IMR-90 (cell line): ENCODE results near the gene ITPKA. TPM values are rescaled to one million over a fixed set of nuclear protein-coding genes. Genes with fewer than 3 reads are reported as not detected.

Experiments used
- ATAC-seq: fragments of 200-7000 bp; cut with Tn5 transposase; 2 replicates; pipeline ENCODE4 v1.9.1; 2020; ENCODE audit warnings: low read depth, mild to moderate bottlenecking, moderate library complexity
- BruUV-seq: library from RNA; stranded (reverse); fragments of 400-500 nt; replicated peaks from 2 replicates; lab custom pipeline; 2021; lab: Mats Ljungman, UMichigan
- CTCF ChIA-PET: fragments of 300-600 bp; formaldehyde crosslinking; extraction: SDS; loops from one replicate; lab custom pipeline; 2021; ENCODE audit warnings: antibody characterized with exemption; lab: Yijun Ruan, JAX
- POLR2A ChIA-PET: fragments of 300-600 bp; sonication (Branson Sonifier 250); formaldehyde crosslinking; loops from one replicate; lab custom pipeline; 2022; ENCODE audit warnings: antibody characterized with exemption; ENCODE audit not compliant: unreplicated experiment; lab: Charles Lee
- DNase-seq: peaks from one replicate; pipeline ENCODE4 v3.0.0; 2013
- H2AFZ ChIP-seq: replicated peaks from 2 replicates; pipeline ENCODE3; 2013; ENCODE audit warnings: low read length, mild to moderate bottlenecking; ENCODE audit not compliant: poor library complexity
- H2AK5ac ChIP-seq: 2 replicates; pipeline ENCODE4 v1.6.1; 2013; ENCODE audit warnings: low read depth, low read length, inconsistent platforms
- H2AK9ac ChIP-seq: replicated peaks from 2 replicates; pipeline ENCODE3; 2013; ENCODE audit warnings: mild to moderate bottlenecking, low read depth, low read length, moderate library complexity; ENCODE audit not compliant: poor library complexity
- H2BK120ac ChIP-seq: 2 replicates; pipeline ENCODE4 v1.6.1; 2013; ENCODE audit warnings: low read depth, low read length, inconsistent platforms
- H2BK15ac ChIP-seq: 3 replicates; pipeline ENCODE4 v1.6.1; 2013; ENCODE audit warnings: low read depth, low read length, inconsistent platforms
- H2BK20ac ChIP-seq: 2 replicates; pipeline ENCODE4 v1.6.1; 2013; ENCODE audit warnings: low read depth, mild to moderate bottlenecking, inconsistent platforms, low read length, moderate library complexity
- H2BK5ac ChIP-seq: 2 replicates; pipeline ENCODE4 v1.6.1; 2013; ENCODE audit warnings: mild to moderate bottlenecking, low read depth, low read length, inconsistent platforms; ENCODE audit not compliant: poor library complexity, severe bottlenecking
- H3K14ac ChIP-seq: replicated peaks from 2 replicates; pipeline ENCODE4 v1.6.1; 2013; ENCODE audit warnings: low read depth, low read length, inconsistent platforms
- H3K18ac ChIP-seq: 2 replicates; pipeline ENCODE4 v1.6.1; 2013; ENCODE audit warnings: low read depth, low read length, control low read depth
- H3K23ac ChIP-seq: 2 replicates; pipeline ENCODE4 v1.6.1; 2013; ENCODE audit warnings: low read depth, low read length, inconsistent platforms
- H3K27ac ChIP-seq: 2 replicates; pipeline ENCODE4 v1.5.1; 2013; ENCODE audit warnings: mild to moderate bottlenecking, control low read depth, low read length; ENCODE audit not compliant: insufficient read depth
- H3K27me3 ChIP-seq: 2 replicates; pipeline ENCODE4 v1.6.1; 2013; ENCODE audit warnings: low read length; ENCODE audit not compliant: control insufficient read depth, insufficient read depth
- H3K36me3 ChIP-seq: 2 replicates; pipeline ENCODE4 v1.6.1; 2013; ENCODE audit warnings: low read length, mixed read lengths; ENCODE audit not compliant: control insufficient read depth, insufficient read depth
- H3K4ac ChIP-seq: 2 replicates; pipeline ENCODE4 v1.6.1; 2013; ENCODE audit warnings: low read depth, low read length, inconsistent platforms
- H3K4me1 ChIP-seq: 2 replicates; pipeline ENCODE4 v1.6.1; 2013; ENCODE audit warnings: low read length, mixed read lengths; ENCODE audit not compliant: control insufficient read depth, insufficient read depth
- H3K4me2 ChIP-seq: 2 replicates; pipeline ENCODE4 v1.6.1; 2013; ENCODE audit warnings: low read depth, mild to moderate bottlenecking, control low read depth, low read length, moderate library complexity
- H3K4me3 ChIP-seq: 2 replicates; pipeline ENCODE4 v1.5.1; 2013; ENCODE audit warnings: low read depth, mild to moderate bottlenecking, control low read depth, low read length, moderate library complexity; ENCODE audit not compliant: insufficient read depth
- H3K56ac ChIP-seq: 2 replicates; pipeline ENCODE4 v1.6.1; 2013; ENCODE audit warnings: low read length, inconsistent platforms; ENCODE audit not compliant: insufficient read depth; ENCODE audit errors: extremely low read depth
- H3K79me1 ChIP-seq, 2 experiments: 2 replicates each; pipeline ENCODE4 v1.6.1; 2013; ENCODE audit warnings: low read length in 2 of 2, inconsistent platforms in 1 of 2, low read depth in 1 of 2
- H3K9ac ChIP-seq: 2 replicates; pipeline ENCODE4 v1.6.1; 2013; ENCODE audit warnings: low read depth, low read length, control low read depth
- H3K9me1 ChIP-seq: 2 replicates; pipeline ENCODE4 v1.6.1; 2013; ENCODE audit warnings: low read length, inconsistent platforms; ENCODE audit not compliant: insufficient read depth
- H3K9me3 ChIP-seq: 2 replicates; pipeline ENCODE4 v1.6.1; 2013; ENCODE audit warnings: low read length; ENCODE audit not compliant: control insufficient read depth, insufficient read depth
- H4K20me1 ChIP-seq: 2 replicates; pipeline ENCODE4 v1.6.1; 2013; ENCODE audit warnings: low read length, inconsistent platforms; ENCODE audit not compliant: insufficient read depth
- H4K5ac ChIP-seq: 2 replicates; pipeline ENCODE4 v1.6.1; 2013; ENCODE audit warnings: mild to moderate bottlenecking, low read depth, low read length, control low read depth
- H4K8ac ChIP-seq, 2 experiments: 2 replicates each; pipeline ENCODE4 v1.6.1; 2013; ENCODE audit warnings: low read depth in 2 of 2, low read length in 2 of 2, control low read depth in 1 of 2, inconsistent platforms in 1 of 2
- H4K91ac ChIP-seq: 2 replicates; pipeline ENCODE4 v1.6.1; 2013; ENCODE audit warnings: low read depth, low read length, inconsistent platforms; ENCODE audit not compliant: insufficient read depth
- ELK1 ChIP-seq: fragments of 150-350 bp; IDR thresholded peaks from 2 replicates; pipeline ENCODE4 v1.6.1; 2016; ENCODE audit warnings: low read depth, mild to moderate bottlenecking, low read length, moderate library complexity, borderline replicate concordance
- MAZ ChIP-seq: IDR thresholded peaks from 2 replicates; pipeline ENCODE4 v1.6.1; 2012; ENCODE audit warnings: low read depth, mild to moderate bottlenecking, low read length, improper control_type of control experiment, moderate library complexity, borderline replicate concordance
- RAD21 ChIP-seq: IDR thresholded peaks from 2 replicates; pipeline ENCODE4 v1.6.1; 2012; ENCODE audit warnings: low read length, improper control_type of control experiment
- RFX5 ChIP-seq: IDR thresholded peaks from 2 replicates; pipeline ENCODE4 v1.8.0; 2012; ENCODE audit warnings: low read depth, mild to moderate bottlenecking, low read length, moderate library complexity
- WGBS, 2 experiments: methylation state at CpG; one replicate each; pipeline versions ENCODE4 v1.1.5 to v1.1.7; 2013; ENCODE audit warnings: missing lambda C conversion rate in 2 of 2; ENCODE audit not compliant: insufficient read length in 1 of 2; ENCODE audit errors: extremely low coverage in 2 of 2; 5-methylcytosine and 5-hydroxymethylcytosine counted together
- dilution Hi-C: fragments of 300-500 bp; cut with HindIII; formaldehyde crosslinking; loops from one replicate; pipeline ENCODE4 v1.14.3; 2018; ENCODE audit warnings: low sequenced_read_pairs; ENCODE audit not compliant: unreplicated experiment
- in situ Hi-C: fragments of 300-500 bp; cut with MboI; formaldehyde crosslinking; loops from 3 replicates; pipeline ENCODE4 v1.14.3; 2019; ENCODE audit warnings: low sequenced_read_pairs, inconsistent platforms, mixed read lengths
- intact Hi-C: fragments of 100-400 bp; cut with micrococcal nuclease; formaldehyde crosslinking; loops from 2 replicates; pipeline ENCODE4 v1.10.0; 2022
- polyA plus RNA-seq, 3 experiments: library from polyadenylated mRNA; depleted of rRNA; stranded (reverse); fragments of >200 nt; gene quantifications; 2 replicates each; pipeline ENCODE4 v1.2.3, GENCODE V29; 2012; ENCODE audit warnings: low replicate concordance in 1 of 3
- total RNA-seq: library from RNA; depleted of rRNA; stranded (reverse); fragments of >200 nt; gene quantifications from 2 replicates; pipeline ENCODE4 v1.2.3, GENCODE V29; 2012

The ITPKA gene
- total and polyA plus RNA-seq, 2 of the 4 experiments (the other 2 are of a cell fraction) = 1.1 to 1.8 TPM

GRCh38 chr15:41489641-41490040, 4.0 kb upstream of the ITPKA start:
- Histone ChIP-seq H3K56ac (no peak overlapping the region), H3K27ac (peak overlapping the region; percentile 16), H3K79me1 (peaks cover 0 to 15% of the 10 kb centered on the region in 2 experiments; a peak in 2 of 4 replicates), H3K36me3 (no peaks in the 10 kb centered on the region), H3K14ac (peak overlapping the region; percentile 47; the same call in 1 of the 2 replicates), H3K4ac (peak overlapping the region; percentile 85), H4K8ac (peak overlapping the region in 1 of 2 experiments; percentile 57; a peak in 1 of 4 replicates), H2AK5ac (peak overlapping the region; percentile 94), H3K18ac (peak overlapping the region; percentile 54; the same call in 1 of the 2 replicates), H4K20me1 (no peaks in the 10 kb centered on the region), H2AFZ (no peak overlapping the region), H4K91ac (peak overlapping the region; percentile 72), H3K9me1 (peaks cover 42% of the 10 kb centered on the region), H3K9me3 (no peaks in the 10 kb centered on the region), H3K4me3 (no peak overlapping the region), H3K4me2 (no peak overlapping the region), H3K27me3 (peaks cover 7% of the 10 kb centered on the region), H2BK20ac (peak overlapping the region; percentile 77), H3K23ac (no peak overlapping the region), H3K4me1 (peaks cover 19% of the 10 kb centered on the region), H2BK15ac (peak overlapping the region; percentile 91; the same call in 2 of the 3 replicates), H4K5ac (no peak overlapping the region), H2AK9ac (no peak overlapping the region), H2BK120ac (peak overlapping the region; percentile 73), H2BK5ac (peak overlapping the region; percentile 37), H3K9ac (no peak overlapping the region)
- ATAC-seq = no peak
- in situ Hi-C loops = no loop called here
- TF ChIP-seq RFX5 (no peak), MAZ (no peak), ELK1 (no peak), RAD21 (no peak)
- intact Hi-C loops = no loop called here
- dilution Hi-C loops = no loop called here
- no CpG with 5 or more reads among the region's 2 CpGs for WGBS, 2 experiments
- ChIA-PET CTCF (no interaction called here), POLR2A (no interaction called here)
- no TSS peak for BruUV-seq
- no peak for DNase-seq
